ENCODE data around the gene ACACA. TPM values are rescaled to one million over a fixed set of nuclear protein-coding genes. Genes with fewer than 3 reads are reported as not detected.

ACACA gene
- total and polyA plus RNA-seq, 2 donors (not counting 1 experiment from before 2014, with no cell fraction given), result 4.8 to 26.2 TPM

- Histone ChIP-seq H3K36me3 (replicated peaks in 1 of 2; ENCODE audit: control extremely low read depth in 1 of 2, control insufficient read depth in 1 of 2, extremely low read depth in 1 of 2, insufficient read depth in 2 of 2, low read length in 1 of 2) (no peaks in the 10 kb centered on the region), H3K27me3 (replicated peaks in 1 of 4; ENCODE audit: control extremely low read depth in 1 of 4, control insufficient read depth in 3 of 4, insufficient read depth in 4 of 4, low read length in 3 of 4) (no peaks in the 10 kb centered on the region), H3K4me3 (ENCODE audit: control extremely low read depth in 1 of 5, extremely low read depth in 1 of 5, insufficient read depth in 1 of 5, low read depth in 2 of 5, low read length in 4 of 5) (no peak overlapping the region), H2AFZ (ENCODE audit: insufficient read depth, low read depth, low read length, poor library complexity, severe bottlenecking) (no peak overlapping the region), H3K4me2 (replicated peaks; ENCODE audit: low read depth, low read length, poor library complexity, severe bottlenecking) (no peak overlapping the region), H4K20me1 (ENCODE audit: control insufficient read depth, insufficient read depth, low read length, poor library complexity, severe bottlenecking) (no peaks in the 10 kb centered on the region), H3K9me3 (ENCODE audit: control extremely low read depth in 1 of 3, control insufficient read depth in 2 of 3, insufficient read depth in 1 of 3, low read length in 2 of 3) (no peaks in the 10 kb centered on the region), H3K27ac (ENCODE audit: low read length in 2 of 2) (no peak overlapping the region), H3K4me1 (ENCODE audit: control insufficient read depth in 2 of 2, insufficient read depth in 2 of 2, low read length in 2 of 2) (no peaks in the 10 kb centered on the region), H3K9ac (ENCODE audit: low read length) (no peak overlapping the region), H3K79me2 (ENCODE audit: control insufficient read depth, insufficient read depth, low read length) (no peaks in the 10 kb centered on the region)
- 100% methylated on average over 1 of the region's 3 CpGs for WGBS (ENCODE audit: insufficient coverage)
- no peak for ATAC-seq (ENCODE audit: low read depth)
- Mint-ChIP-seq H3K4me1 (peaks cover 9% of the 10 kb centered on the region), H3K9me3 (ENCODE audit: insufficient read depth) (no peaks in the 10 kb centered on the region), H3K4me3 (no peak overlapping the region), H3K27ac (no peak overlapping the region), H3K27me3 (no peaks in the 10 kb centered on the region)
- ChIA-PET POLR2A (no interaction called here), CTCF (no interaction called here)
- TF ChIP-seq EZH2 (IDR thresholded peaks at IDR 0.05; ENCODE audit: borderline replicate concordance, insufficient read depth, low read depth, low read length, poor library complexity, severe bottlenecking) (no peak), CTCF (IDR thresholded peaks at IDR 0.05) (no peak)
- intact Hi-C loops (cut with micrococcal nuclease), result no loop called here
- no peak for DNase-seq
Observed at GRCh38 chr17:37388266-37388665, 18.4 kb downstream of the ACACA start.

- intact Hi-C loops (cut with micrococcal nuclease), result no loop called here
- H3K27ac Mint-ChIP-seq, result no peak overlapping the region
- H3K27me3 ChIP-seq (replicated peaks in 1 of 4; ENCODE audit: control extremely low read depth in 1 of 4, control insufficient read depth in 3 of 4, insufficient read depth in 4 of 4, low read length in 3 of 4), result no peaks in the 10 kb centered on the region
- no peak overlapping the region for H2AFZ ChIP-seq (ENCODE audit: insufficient read depth, low read depth, low read length, poor library complexity, severe bottlenecking)
- no peak overlapping the region for H3K4me2 ChIP-seq (replicated peaks; ENCODE audit: low read depth, low read length, poor library complexity, severe bottlenecking)
- H3K27me3 Mint-ChIP-seq, result no peaks in the 10 kb centered on the region
- no peaks in the 10 kb centered on the region for H3K36me3 ChIP-seq (replicated peaks in 1 of 2; ENCODE audit: control extremely low read depth in 1 of 2, control insufficient read depth in 1 of 2, extremely low read depth in 1 of 2, insufficient read depth in 2 of 2, low read length in 1 of 2)
- H4K20me1 ChIP-seq (ENCODE audit: control insufficient read depth, insufficient read depth, low read length, poor library complexity, severe bottlenecking), result no peaks in the 10 kb centered on the region
- POLR2A ChIA-PET, result no interaction called here
- H3K4me3 Mint-ChIP-seq, result no peak overlapping the region
- H3K4me1 Mint-ChIP-seq, result peaks cover 3% of the 10 kb centered on the region
- H3K79me2 ChIP-seq (ENCODE audit: control insufficient read depth, insufficient read depth, low read length), result no peaks in the 10 kb centered on the region
- ATAC-seq (ENCODE audit: low read depth) (no peak), DNase-seq (no peak)
- TF ChIP-seq CTCF (IDR thresholded peaks at IDR 0.05) (no peak), EZH2 (IDR thresholded peaks at IDR 0.05; ENCODE audit: borderline replicate concordance, insufficient read depth, low read depth, low read length, poor library complexity, severe bottlenecking) (no peak)
- no peak overlapping the region for H3K4me3 ChIP-seq (ENCODE audit: control extremely low read depth in 1 of 5, extremely low read depth in 1 of 5, insufficient read depth in 1 of 5, low read depth in 2 of 5, low read length in 4 of 5)
- H3K4me1 ChIP-seq (ENCODE audit: control insufficient read depth in 2 of 2, insufficient read depth in 2 of 2, low read length in 2 of 2), result no peaks in the 10 kb centered on the region
- H3K27ac ChIP-seq (ENCODE audit: low read length in 2 of 2), result no peak overlapping the region
- H3K9me3 ChIP-seq (ENCODE audit: control extremely low read depth in 1 of 3, control insufficient read depth in 2 of 3, insufficient read depth in 1 of 3, low read length in 2 of 3), result no peaks in the 10 kb centered on the region
- H3K9me3 Mint-ChIP-seq (ENCODE audit: insufficient read depth), result no peaks in the 10 kb centered on the region
- H3K9ac ChIP-seq (ENCODE audit: low read length), result no peak overlapping the region
- CTCF ChIA-PET, result interaction anchor here (0.7 kb wide), 1 partner anchor 758 kb away, joined by 3 read pairs; no protein-coding TSS in a partner anchor
- 100% methylated on average over 1 of the region's 5 CpGs for WGBS (ENCODE audit: insufficient coverage)
Observed at GRCh38 chr17:37386462-37386861, 20.2 kb downstream of the ACACA start.

Data from B cell (primary cell).